ENCODE measurements around the gene AGPAT2. TPM values are rescaled to one million over a fixed set of nuclear protein-coding genes. Genes with fewer than 3 reads are reported as not detected.

The AGPAT2 gene
- polyA plus RNA-seq, 3 donors: 31.5 to 51.9 (median 50.0) TPM

DNA sequence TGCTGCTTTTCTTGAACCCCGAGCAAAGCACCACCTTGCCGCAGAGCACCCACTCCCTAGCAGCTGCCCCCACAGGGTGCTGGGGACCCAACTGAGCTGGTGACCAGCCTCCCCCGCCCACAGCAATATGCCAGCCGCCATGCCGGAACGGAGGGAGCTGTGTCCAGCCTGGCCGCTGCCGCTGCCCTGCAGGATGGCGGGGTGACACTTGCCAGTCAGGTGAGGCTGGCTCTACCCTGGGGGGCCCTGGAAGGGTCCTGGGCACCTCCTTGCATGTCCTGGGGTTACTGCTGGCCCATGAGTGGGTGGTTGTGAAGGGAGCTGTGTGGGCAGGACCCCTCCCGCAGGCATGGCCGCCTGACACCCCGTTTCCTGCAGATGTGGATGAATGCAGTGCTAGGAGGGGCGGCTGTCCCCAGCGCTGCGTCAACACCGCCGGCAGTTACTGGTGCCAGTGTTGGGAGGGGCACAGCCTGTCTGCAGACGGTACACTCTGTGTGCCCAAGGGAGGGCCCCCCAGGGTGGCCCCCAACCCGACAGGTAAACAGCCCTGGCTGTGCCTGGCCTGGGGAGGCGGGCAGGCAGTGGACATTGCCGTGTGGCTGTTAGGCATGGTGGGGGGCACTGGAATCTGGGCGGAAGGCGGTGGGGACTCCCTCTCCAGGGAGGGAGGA lies 17.3 kb downstream of the AGPAT2 start:
- DNase-seq (ENCODE audit: extremely low read depth in 1 of 11, low read depth in 9 of 11, low spot score in 4 of 11): no peak

DNA sequence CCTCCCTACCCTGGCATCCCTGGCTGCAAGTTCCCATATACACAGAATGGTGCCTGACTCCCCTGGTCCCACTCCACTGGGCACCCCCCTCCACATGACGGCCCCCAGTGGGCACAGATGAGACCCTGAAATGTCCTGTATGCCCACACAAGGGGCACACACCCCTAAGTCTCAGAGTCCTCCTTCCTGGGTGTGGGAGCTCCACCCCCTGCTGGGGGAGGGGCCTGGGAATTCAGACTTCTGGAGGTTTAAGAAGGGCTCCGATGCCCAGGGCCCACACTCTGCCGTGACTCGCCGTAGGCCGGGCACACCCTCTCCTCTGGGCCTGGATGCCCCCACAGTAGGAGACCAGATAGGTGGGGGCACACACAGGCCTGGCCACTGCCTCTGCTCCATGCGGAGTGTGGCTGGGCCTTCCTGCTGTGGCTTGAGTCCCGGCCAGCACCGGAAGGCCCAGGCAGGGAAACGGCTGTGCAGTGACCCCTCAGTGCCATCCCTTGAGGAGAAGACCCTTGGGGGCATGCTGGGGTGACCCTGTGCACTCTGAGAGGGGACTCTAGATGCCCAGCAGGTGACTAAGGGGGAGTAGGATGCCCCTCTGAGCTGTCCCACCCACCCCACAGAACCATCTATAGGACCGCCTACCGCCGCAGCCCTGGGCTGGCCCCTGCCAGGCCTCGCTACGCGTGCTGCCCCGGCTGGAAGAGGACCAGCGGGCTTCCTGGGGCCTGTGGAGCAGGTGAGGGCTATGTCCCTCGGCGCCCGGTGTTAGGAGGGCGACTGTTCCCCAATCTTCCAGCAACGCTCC lies 18.1 kb downstream of the AGPAT2 start:
- no peak for DNase-seq (ENCODE audit: extremely low read depth in 1 of 11, low read depth in 9 of 11, low spot score in 4 of 11)

DNA sequence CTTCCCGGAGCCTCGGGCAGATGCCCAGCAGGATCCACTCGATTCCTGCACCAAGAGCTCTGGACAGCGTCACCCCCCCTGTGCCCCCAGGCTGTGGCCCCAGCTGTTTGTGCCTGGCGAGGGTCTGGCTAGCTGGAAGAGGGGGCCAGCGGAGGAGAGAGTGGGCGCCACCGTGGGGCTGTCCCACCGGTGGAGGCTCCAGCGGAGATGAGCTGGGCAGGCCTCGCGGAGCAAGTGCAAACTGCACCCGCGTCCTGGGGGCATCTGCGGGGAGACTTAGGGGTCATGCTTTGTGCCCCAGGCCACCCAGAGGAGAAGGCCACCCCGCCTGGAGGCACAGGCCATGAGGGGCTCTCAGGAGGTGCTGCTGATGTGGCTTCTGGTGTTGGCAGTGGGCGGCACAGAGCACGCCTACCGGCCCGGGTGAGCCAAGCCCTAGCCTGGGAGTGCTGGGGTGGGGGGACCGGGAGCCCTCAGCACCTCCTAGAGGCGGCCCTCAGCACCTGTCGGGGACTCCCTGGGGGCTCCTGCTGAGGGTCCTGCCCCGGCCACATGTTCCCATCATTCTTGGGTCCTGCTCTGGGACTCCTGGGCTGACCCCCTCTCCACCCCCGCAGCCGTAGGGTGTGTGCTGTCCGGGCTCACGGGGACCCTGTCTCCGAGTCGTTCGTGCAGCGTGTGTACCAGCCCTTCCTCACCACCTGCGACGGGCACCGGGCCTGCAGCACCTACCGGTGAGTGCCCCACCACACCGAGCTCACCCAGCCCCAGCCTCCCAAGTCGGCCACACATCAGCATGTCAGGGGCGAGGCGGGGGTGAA lies 19.1 kb downstream of the AGPAT2 start:
- DNase-seq (ENCODE audit: extremely low read depth in 1 of 11, low read depth in 9 of 11, low spot score in 4 of 11): no peak

DNA sequence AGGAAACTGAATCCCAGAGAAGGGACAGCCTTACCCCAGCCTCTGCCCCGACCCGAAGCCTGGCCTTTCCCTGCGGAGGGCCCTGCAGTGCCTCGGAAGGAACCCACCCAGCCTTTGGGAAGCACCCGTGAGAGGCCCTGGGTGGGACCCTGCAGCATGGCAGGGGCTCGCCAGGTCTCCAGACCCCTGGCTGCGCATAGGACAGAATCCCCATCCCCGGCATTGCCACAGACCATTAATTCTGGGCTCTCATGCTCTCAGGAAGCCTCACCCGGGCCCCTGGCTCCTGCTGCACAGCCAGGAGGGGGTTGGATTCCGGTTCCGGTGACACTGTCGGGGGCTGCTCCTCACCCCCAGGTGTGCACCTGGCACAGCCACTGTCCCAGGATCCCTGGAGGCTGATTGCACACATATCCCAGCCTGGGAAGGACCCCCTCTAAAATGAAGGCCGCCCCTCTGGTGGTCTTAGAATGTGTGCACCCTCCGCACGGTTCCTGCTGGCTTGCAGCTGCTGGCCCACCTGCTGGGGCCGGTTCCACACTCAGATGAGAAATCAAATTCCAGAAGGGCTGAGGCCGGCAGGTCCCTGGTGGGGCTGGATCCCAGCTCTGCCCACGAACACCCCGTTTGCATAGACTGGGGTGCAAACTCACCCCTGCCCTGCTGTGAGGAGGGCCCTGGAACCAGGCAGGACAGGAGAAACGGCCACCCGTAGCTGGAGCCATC lies 19.9 kb downstream of the AGPAT2 start:
- no peak for DNase-seq (ENCODE audit: extremely low read depth in 1 of 11, low read depth in 9 of 11, low spot score in 4 of 11)

DNA sequence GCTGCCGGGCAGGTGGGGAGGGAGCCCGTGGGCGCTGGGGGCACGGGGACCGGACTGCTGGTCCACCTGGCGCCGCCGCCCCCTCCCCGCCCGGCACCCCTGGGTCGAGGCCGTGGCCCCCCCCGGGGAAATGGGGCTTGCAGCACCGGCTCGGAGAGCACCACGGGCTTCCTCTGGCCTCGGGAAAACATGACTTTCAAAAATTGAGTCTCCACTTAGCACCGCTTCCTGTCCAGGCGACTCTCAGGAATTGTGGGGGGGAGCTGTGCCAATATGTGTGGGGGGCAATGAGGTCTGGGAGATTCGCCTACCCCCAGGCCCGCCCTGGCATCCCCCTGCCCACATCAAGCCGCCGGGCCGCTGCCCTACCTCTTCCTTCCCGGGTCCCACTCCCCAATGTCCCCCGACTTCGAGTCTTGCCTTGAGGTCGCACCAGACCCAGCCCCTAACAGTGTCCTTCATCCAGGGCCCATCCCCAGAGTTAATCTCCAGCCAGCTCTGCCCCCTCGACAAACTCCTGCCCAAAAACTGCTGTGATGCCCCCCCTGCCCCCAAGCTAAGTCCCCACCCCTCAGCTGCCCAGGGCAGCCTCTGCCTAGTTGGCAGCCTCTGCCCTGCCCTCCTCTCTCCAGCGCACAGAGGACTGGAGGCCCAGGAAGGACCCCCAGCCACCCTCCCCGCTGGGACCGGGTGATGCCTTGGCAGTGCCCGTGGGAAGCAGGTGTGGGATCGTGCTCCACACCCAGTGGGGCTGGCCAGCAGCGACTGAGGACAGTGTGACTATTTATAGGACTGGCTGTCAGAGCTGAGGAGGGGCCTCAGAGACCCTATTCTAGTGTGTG lies 20.7 kb downstream of the AGPAT2 start:
- no peak for DNase-seq (ENCODE audit: extremely low read depth in 1 of 11, low read depth in 9 of 11, low spot score in 4 of 11)

DNA sequence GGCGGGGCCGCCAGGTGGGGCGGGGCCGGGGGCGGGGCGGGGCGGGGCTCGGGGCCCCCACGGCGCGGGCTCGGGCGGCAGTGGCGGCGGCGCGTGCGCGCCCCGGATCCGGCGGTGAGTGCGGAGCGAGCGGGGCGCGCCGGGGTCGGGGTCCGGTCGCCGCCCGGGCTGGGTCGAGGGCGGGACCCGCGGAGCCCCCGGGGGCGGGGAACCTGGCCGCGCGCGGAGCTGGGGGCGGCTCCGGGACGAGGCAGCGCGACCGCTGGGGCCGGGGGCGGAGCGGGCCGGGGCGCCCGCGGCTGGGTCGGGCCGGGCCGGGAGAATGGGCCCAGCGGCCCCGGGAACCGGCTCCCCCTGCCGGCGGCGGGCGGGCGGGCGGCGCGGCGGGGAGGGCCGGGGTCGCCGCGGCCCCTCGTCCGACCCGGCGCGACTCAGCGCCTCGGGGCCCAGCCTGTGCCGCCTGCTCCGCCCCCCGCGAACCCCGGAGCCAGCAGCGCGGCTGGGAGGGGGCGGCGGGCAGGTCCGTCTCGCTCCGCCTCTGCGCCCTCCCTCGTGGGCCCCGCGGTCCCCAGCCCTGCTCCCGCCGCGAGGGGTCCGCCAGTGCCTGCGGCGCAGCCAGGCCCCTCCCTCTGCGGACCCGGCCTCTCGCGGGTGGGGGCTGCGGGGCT lies 21.4 kb downstream of the AGPAT2 start:
- no peak for DNase-seq (ENCODE audit: extremely low read depth in 1 of 11, low read depth in 9 of 11, low spot score in 4 of 11)

DNA sequence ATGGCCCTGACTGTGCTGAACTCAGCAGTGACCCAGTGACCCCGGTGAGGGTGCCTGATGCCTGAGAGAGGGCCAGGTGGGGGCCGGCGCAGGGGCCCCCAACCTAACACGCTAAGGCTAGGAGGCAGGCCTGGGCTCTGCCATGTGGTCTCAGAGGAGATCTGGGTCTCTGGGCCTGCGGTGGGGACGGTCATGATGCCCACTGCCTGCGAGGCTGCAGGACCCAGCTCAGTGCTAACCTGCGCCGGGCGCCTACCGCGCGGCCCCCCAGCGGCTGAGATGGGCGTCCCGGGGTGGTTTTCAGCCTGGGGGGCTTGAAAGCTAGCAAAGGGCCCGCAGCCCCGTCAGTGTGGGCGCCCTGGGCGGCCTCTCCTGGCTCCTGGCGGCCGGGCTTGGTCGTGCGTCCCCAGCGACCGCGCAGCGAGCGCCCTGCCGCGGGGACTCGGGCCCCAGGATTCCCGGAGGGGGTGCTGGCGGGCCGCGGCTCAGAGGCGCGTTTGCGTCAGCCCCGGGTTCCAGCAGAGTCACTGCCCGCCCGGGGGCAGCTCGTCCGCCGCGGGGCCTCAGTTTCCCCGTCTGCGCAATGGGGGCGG lies 22.1 kb downstream of the AGPAT2 start:
- no peak for DNase-seq (ENCODE audit: extremely low read depth in 1 of 11, low read depth in 9 of 11, low spot score in 4 of 11)

DNA sequence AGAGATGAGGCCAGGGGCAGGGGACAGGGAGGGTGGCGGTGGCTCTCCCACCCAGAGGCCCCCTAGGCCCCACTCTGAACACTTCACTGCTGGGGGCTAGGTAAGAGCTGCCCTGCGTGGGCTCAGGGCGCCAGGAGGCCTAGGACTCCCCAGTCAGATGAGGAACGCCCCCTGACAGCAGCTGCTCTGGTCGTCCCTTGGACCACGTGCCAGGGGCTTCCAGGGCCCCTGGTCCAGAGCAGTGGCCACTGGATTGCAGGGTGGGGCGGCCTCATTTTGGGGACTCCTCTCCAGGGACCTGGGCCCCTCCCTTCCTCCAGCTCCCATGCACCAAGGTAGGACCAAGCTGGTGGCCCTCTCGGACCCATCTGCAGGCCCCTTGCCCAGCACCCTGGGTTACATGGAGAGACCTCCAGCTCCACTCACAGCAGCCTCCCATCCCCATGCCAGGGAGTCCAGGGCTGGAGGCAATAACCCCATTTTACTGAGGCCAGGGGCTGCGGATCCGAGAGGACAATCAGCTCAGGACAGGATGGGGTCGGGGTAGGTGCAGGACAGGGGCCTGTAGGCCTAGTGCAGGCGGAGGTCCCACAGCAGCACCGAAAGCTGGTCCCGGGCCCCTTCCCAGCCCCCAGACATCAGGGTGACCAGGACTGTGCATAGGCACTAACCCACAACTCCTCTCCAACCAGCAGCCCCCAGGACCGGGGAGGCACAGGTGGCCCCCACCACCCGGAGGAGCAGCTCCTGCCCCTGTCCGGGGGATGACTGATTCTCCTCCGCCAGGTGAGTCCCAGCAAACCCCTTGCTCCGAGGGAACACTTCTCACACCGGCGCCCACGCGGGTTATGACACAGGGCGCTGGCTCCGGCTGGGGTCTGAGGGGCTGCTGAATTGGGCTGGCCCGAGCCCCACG lies 23.0 kb downstream of the AGPAT2 start:
- no peak for DNase-seq (ENCODE audit: extremely low read depth in 1 of 11, low read depth in 9 of 11, low spot score in 4 of 11)

DNA sequence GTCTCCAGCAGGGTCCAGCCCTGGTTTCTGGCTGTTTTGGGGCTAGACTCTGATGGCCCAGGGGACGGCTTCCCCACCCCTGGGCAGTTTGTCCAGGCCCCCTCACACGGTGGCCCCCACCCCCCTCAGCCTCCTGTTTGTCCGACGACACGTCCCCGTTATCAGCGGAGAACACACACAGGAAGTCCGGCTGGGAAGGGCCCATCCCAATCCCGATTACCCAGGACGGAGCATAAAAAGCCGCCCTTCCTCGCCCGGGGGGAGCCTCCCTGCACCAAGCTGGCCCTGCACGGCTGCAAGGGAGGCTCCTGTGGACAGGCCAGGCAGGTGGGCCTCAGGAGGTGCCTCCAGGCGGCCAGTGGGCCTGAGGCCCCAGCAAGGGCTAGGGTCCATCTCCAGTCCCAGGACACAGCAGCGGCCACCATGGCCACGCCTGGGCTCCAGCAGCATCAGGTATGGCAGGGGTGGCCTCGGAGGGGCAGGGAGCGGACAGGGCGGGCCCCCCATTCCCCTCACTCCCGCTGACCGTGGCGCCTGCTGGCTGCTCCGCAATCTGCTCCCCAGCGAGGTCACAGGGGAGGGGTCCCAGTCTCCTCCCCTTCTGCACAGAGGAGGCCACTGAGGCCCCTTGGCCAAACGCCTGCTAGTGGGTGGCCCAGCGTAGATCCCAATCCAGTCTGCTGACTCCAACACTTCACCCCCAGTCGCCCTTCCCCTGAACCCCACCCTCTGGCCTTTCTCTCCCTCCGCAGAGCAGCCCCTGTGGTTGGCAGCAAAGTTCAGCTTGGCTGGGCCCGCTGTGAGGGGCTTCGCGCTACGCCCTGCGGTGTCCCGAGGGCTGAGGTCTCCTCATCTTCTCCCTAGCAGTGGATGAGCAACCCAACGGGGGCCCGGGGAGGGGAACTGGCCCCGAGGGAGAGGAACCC lies 24.3 kb downstream of the AGPAT2 start, which contains the start of gene EGFL7:
Gene EGFL7, plus strand, starts transcription at position 261 of the 926 bp plus-strand sequence. CDS start 5,367 bp downstream, outside the sequence.
- DNase-seq (ENCODE audit: extremely low read depth in 1 of 11, low read depth in 9 of 11, low spot score in 4 of 11): no peak

DNA sequence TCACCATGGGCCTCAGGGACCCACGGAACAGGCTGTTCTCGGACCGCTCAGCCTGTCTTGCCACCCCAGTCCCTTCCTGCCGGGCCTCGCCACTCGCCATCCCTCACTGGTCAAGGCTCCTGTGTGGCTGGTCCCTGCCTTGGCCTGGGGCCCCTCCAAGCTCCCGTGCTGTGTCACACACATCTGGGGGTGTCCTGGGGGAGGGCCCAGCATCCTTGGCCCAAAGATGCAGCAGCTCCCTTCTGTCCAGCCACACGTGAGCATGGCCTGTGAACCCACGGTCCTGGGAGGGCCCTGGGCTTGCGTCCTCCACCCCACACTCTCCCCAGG lies 25.0 kb downstream of the AGPAT2 start:
- no peak for DNase-seq (ENCODE audit: extremely low read depth in 1 of 11, low read depth in 9 of 11, low spot score in 4 of 11)

DNA sequence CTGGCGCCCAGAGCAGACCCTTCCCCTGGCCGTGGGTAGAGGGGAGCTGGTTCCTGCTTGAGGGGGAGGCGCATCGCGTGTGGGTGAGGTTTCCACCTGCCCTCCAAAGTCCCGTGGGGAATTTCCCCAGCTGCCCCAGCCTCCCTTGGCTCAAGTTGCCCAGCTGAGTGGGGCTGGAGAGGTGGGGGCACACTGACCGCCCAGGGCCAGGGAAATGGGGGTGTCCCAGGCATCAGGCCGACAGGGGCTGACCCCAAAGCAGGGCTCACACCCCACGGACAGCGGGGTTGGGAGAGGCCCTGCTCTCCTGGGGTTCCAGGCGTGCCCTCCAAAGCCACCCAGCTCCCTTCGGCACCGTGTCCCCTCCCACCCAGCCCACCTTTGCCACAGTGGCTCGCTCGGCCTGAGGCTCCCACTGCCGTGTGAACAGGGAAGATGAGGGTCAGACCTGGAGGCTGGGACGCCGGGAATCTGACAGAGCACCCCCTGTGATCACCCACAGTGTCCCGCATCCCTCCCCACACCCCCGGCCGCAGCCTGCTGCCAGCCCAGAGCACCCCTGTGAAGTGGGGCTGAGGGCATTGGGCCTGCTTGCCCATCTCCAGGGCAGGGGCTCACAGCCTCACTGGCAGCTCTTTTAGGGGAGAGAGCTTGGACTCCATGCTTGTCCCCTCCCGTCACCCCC lies 25.5 kb downstream of the AGPAT2 start:
- DNase-seq (ENCODE audit: extremely low read depth in 1 of 11, low read depth in 9 of 11, low spot score in 4 of 11): no peak

DNA sequence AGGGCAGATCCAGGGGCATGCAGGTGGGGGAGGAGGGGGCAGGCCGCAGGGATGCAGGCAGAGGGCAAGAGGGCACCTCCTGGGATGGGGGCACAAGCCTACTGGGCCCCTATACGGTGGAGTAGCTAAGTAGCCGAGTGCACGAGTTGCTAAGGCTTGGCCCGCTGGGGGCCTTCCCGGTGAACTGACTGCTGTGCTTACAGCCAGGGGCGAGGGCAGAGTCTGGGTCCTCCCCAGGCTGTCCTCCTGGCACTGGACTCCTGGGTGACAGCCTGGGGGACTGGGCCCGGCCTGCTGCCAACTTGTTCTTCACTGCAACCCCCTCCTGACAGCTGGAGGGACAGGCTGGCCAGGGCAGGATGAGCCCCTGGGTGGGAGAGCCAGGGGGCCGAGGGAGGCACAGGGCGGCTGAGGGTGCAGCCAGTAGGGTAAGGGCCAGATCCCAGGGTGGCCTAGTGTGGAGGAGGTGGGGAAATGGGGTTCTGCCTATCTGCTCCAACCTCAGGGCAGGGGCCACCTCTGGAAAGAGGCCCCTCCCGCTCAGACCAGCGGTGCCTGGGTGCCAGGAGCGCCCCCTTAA lies 26.2 kb downstream of the AGPAT2 start:
- no peak for DNase-seq (ENCODE audit: extremely low read depth in 1 of 11, low read depth in 9 of 11, low spot score in 4 of 11)

DNA sequence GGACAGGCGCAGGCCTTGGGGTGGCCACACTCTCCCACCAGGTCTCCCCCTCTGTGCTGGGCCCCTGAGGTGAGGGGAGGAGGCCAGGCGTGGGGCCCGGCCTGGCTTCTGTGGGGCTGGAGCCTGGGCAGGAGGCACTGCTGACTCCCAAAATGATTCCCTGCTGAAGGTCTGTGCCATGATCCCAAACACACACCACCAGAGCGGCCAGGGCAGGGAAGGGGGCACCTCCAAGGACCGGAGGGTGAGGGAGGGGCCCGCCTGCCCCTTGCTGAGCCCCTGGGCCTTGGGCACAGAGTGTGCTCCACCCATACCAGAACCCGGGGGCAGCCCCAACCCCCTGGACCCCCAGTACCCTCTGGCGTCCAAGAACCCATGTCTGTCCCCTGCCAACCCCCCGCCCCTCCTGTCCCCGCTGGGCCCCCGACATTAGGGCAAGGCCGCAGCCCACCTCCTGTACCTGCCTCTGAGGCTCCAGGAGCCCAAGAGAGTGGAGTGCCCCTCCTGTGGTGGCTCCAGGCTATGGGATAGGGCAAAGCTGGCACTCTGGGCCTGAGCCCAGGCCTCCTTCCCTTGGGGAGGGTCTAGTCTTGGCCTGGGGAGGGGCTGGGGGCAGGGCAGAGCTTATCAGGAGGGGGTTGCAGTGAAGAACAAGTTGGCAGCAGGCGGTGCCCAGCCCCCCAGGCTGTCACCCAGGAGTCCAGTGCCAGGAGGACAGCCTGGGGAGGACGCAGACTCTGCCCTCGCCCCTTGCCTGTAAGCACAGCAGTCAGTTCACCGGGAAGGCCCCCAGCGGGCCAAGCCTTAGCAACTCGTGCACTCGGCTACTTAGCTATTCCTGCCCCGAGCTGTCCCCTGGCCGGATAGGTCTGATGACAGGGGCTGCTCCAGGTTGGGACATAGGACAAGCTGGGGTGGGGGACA lies 27.1 kb downstream of the AGPAT2 start:
- DNase-seq (ENCODE audit: extremely low read depth in 1 of 11, low read depth in 9 of 11, low spot score in 4 of 11): no peak

Data from renal cortex interstitium (tissue), 11 donors.